HEK293T (cell line): Measurements from ENCODE around the gene BTBD8.

ENCODE experiments used
- ARNT ChIP-seq: fragments of 450-650 bp; IDR thresholded peaks from 2 replicates; pipeline ENCODE4 v1.6.1; 2017; ENCODE audit warnings: mild to moderate bottlenecking
- BHLHE40 ChIP-seq: fragments of 450-650 bp; IDR thresholded peaks from 2 replicates; pipeline ENCODE4 v1.6.1; 2016; ENCODE audit warnings: mild to moderate bottlenecking, moderate library complexity, borderline replicate concordance
- SP1 ChIP-seq: fragments of 450-650 bp; IDR thresholded peaks from 2 replicates; pipeline ENCODE4 v1.6.1; 2017

DNA sequence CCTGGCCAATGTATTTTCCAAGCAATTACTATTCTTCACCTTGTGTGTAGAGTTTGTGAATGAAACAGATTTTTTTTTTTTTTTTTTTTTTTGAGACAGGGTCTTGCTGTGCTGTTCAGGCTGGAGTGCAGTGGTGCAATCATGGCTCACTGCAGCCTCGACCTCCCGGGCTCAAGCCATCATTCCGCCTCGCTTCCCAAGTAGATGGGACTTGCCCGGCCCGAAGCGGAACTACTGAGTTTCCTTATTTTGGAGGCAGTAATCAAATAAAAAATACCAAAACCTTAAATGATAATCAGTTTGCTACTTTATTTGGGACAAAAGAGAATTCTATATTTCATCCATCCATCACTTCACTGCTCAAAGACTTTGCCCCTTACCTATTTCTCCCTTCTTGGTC, 704 bp upstream of the BTBD8 start:
- TF ChIP-seq BHLHE40 (no peak), ARNT (no peak), SP1 (no peak)
